Ectodermal cell (in vitro differentiated cells): ENCODE measurements around the gene CLBA1.

Experiments used
- H3K27ac ChIP-seq: 2 replicates; pipeline ENCODE4 v1.7.0; 2013; ENCODE audit warnings: mild to moderate bottlenecking, low read depth, low read length; ENCODE audit not compliant: insufficient read depth, poor library complexity, severe bottlenecking
- H3K27me3 ChIP-seq: 2 replicates; pipeline ENCODE4 v1.7.0; 2013; ENCODE audit warnings: mild to moderate bottlenecking, low read length; ENCODE audit not compliant: insufficient read depth, control insufficient read depth, poor library complexity, severe bottlenecking
- H3K36me3 ChIP-seq: one replicate; pipeline ENCODE4 v1.7.0; 2013; ENCODE audit warnings: low read length; ENCODE audit not compliant: control insufficient read depth, insufficient read depth
- H3K4me1 ChIP-seq: one replicate; pipeline ENCODE4 v1.7.0; 2013; ENCODE audit warnings: low read length; ENCODE audit not compliant: control insufficient read depth, insufficient read depth
- H3K4me3 ChIP-seq: 2 replicates; pipeline ENCODE4 v1.7.0; 2013; ENCODE audit warnings: low read depth, low read length, control low read depth; ENCODE audit not compliant: insufficient read depth
- H3K9me3 ChIP-seq: 2 replicates; pipeline ENCODE4 v1.7.0; 2013; ENCODE audit warnings: mild to moderate bottlenecking, low read length, moderate library complexity; ENCODE audit not compliant: control insufficient read depth
- WGBS, 2 experiments: methylation state at CpG; one replicate each; pipeline ENCODE4 v1.1.7; 2013; ENCODE audit warnings: missing lambda C conversion rate in 2 of 2; 5-methylcytosine and 5-hydroxymethylcytosine counted together

The CLBA1 gene

GRCh38 chr14:104957146-104958113 is 28.2 kb upstream of the CLBA1 start:
- H3K36me3 ChIP-seq: no peaks in the 10 kb centered on the region
- no peaks in the 10 kb centered on the region for H3K27me3 ChIP-seq
- WGBS, 2 experiments: 90 to 91% methylated on average over 25 of the region's 25 CpGs
- no peak overlapping the region for H3K27ac ChIP-seq
- no peak overlapping the region for H3K4me3 ChIP-seq
- H3K4me1 ChIP-seq: no peaks in the 10 kb centered on the region
- H3K9me3 ChIP-seq: no peaks in the 10 kb centered on the region

DNA sequence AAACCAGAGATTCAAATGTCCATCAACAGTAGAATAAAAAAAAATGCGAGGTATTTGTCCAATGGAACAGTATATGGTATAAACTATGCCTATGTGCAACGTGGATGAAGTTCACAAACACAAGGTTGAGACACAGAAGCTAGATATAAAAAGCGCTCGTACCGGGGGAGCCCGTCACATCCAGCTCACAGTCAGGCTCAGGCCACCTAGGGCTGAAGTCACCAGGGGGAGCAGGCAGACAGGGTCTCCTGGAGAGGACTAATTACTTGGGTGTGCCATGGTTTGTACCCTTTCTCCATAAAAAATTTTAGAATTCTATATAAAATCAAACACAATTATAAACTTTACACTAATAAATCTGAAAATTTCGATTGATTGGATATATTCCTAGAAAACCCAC is 21.0 kb upstream of the CLBA1 start:
- no peaks in the 10 kb centered on the region for H3K36me3 ChIP-seq
- H3K4me3 ChIP-seq: no peak overlapping the region
- H3K27me3 ChIP-seq: peaks cover 19% of the 10 kb centered on the region
- no peaks in the 10 kb centered on the region for H3K9me3 ChIP-seq
- no peak overlapping the region for H3K27ac ChIP-seq
- H3K4me1 ChIP-seq: peaks cover 21% of the 10 kb centered on the region
- 95 to 96% methylated on average over 7 of the region's 7 CpGs for WGBS, 2 experiments

GRCh38 chr14:104965561-104966231 is 19.9 kb upstream of the CLBA1 start:
- H3K27ac ChIP-seq: no peak overlapping the region
- H3K9me3 ChIP-seq: no peaks in the 10 kb centered on the region
- 93 to 94% methylated on average over 13 of the region's 13 CpGs for WGBS, 2 experiments
- H3K36me3 ChIP-seq: no peaks in the 10 kb centered on the region
- no peak overlapping the region for H3K4me3 ChIP-seq
- H3K27me3 ChIP-seq: peaks cover 19% of the 10 kb centered on the region
- H3K4me1 ChIP-seq: peaks cover 21% of the 10 kb centered on the region

GRCh38 chr14:104966261-104966865 is 19.2 kb upstream of the CLBA1 start:
- no peak overlapping the region for H3K27ac ChIP-seq

GRCh38 chr14:104966981-104967385 is 18.6 kb upstream of the CLBA1 start:
- Histone ChIP-seq H3K4me1 (peaks cover 21% of the 10 kb centered on the region), H3K4me3 (no peak overlapping the region), H3K36me3 (no peaks in the 10 kb centered on the region), H3K27me3 (peaks cover 19% of the 10 kb centered on the region), H3K27ac (no peak overlapping the region), H3K9me3 (no peaks in the 10 kb centered on the region)
- WGBS, 2 experiments: 69 to 70% methylated on average over 8 of the region's 8 CpGs

More at GRCh38 chr14:104966261-104966865, 19.2 kb upstream of the CLBA1 start:
- H3K9me3 ChIP-seq: no peaks in the 10 kb centered on the region
- 88 to 90% methylated on average over 9 of the region's 9 CpGs for WGBS, 2 experiments
- H3K4me1 ChIP-seq: peaks cover 21% of the 10 kb centered on the region
- peaks cover 19% of the 10 kb centered on the region for H3K27me3 ChIP-seq
- H3K36me3 ChIP-seq: no peaks in the 10 kb centered on the region
- H3K4me3 ChIP-seq: no peak overlapping the region

DNA sequence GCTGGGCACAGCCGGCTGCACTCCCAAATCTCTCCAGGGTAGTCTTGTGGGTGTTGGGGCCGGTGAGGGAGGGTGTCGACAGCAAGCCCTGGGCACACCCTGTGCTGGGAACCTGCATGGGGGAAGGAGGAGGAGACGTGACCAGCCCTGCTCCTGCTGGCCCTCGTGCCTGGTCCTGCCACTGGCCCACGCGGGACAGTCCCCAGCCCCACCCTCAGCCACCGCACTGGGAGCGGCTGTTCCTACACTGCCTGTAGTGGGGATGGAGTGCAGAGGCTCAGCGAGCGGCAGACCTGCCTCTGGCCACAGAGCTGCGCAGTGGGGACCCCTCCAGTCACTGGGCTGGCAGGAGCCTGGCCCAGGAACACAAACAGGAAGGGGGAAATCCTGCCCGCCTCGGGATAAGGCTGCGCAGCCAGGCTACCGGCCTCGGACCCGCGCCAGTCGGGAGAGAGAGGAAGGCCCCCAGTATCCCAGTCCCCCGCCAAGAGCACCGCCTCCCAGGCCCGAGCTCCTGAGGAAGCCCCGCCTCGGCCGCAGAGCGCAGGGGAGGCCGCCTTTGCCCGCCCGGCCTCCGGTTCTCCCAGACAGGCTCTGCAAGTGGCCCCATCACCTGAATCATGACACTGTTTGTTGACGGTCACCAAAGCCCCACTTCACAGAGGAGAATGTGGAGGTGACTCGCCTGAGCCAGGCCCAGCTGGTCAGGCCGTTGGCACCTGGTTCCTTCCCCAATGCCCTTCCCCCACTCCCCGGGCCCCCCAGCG is 18.0 kb upstream of the CLBA1 start:
- peak overlapping the region; percentile 22 for H3K4me3 ChIP-seq
- WGBS, 2 experiments: 7 to 9% methylated on average over 36 of the region's 36 CpGs

DNA sequence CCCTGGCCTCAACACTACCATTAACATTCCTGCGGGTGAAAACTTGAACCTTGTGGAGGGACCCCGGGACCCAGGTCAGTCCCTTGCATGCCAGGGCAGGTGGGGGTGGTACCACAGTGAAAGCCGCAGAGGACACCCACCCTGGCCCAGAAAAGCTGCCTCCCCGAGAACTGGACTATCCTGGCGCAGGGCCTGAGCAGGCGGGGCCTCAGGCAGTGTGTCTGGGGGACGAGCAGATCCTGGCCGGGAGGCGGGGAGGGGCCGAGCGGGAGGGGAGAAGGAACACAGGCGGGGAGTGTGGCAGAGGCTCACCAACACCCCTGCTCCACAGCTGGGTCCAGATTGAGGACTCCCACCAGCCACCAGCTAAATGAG is 17.4 kb upstream of the CLBA1 start:
- H3K27ac ChIP-seq: no peak overlapping the region
- H3K4me3 ChIP-seq: no peak overlapping the region
- H3K36me3 ChIP-seq: no peaks in the 10 kb centered on the region
- WGBS, 2 experiments: 20% methylated on average over 12 of the region's 12 CpGs
- H3K4me1 ChIP-seq: peaks cover 24% of the 10 kb centered on the region
- H3K9me3 ChIP-seq: no peaks in the 10 kb centered on the region
- peaks cover 19% of the 10 kb centered on the region for H3K27me3 ChIP-seq

More for the DNA sequence above, 18.0 kb upstream of the CLBA1 start:
- Histone ChIP-seq H3K27ac (no peak overlapping the region), H3K36me3 (no peaks in the 10 kb centered on the region), H3K27me3 (peaks cover 19% of the 10 kb centered on the region), H3K9me3 (no peaks in the 10 kb centered on the region), H3K4me1 (peaks cover 21% of the 10 kb centered on the region)

DNA sequence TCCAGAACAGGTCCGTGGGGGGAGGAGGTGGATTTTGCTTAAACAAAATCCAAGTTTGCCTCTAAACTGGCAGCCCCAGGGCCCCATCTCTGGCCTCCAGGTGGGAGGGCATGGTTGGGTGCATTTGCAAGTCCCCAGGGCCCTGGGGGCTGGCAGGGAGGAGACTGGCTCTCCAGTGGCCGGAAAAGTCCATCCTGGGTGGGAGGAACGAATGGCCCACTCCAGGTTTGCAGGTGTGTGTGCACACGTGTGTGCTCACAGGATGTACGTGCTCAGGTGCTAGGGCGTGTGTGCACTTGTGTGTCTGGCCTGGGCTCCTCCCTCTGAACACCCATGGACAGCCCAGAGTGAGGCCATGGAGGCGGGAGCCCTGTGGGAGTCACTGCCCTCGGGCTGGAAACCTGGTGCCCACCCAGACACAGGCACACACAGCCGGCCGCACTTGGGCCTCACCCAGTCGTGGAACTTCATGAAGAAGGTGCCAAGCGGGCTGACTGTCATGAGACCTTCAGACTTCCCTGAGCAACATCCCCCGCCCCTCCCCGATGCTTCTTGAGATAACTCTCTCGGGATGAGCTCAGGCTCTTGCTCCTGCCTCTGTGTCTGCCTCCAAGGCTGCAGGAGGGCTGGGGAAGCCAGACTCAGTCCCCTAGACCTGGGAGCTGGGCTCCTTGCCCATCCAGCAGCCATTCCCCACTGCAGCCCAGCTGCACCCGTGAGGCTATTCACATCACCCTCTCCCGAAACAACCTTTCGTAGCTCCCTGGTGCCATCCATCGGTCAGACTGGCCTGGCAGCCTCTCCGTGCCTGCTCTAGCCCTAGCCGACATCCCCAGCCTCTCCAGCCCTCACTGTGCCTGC is 16.8 kb upstream of the CLBA1 start:
- 74 to 77% methylated on average over 21 of the region's 21 CpGs for WGBS, 2 experiments
- H3K27me3 ChIP-seq: peaks cover 19% of the 10 kb centered on the region
- no peaks in the 10 kb centered on the region for H3K9me3 ChIP-seq
- no peak overlapping the region for H3K4me3 ChIP-seq
- no peaks in the 10 kb centered on the region for H3K36me3 ChIP-seq
- no peak overlapping the region for H3K27ac ChIP-seq
- peaks cover 27% of the 10 kb centered on the region for H3K4me1 ChIP-seq

DNA sequence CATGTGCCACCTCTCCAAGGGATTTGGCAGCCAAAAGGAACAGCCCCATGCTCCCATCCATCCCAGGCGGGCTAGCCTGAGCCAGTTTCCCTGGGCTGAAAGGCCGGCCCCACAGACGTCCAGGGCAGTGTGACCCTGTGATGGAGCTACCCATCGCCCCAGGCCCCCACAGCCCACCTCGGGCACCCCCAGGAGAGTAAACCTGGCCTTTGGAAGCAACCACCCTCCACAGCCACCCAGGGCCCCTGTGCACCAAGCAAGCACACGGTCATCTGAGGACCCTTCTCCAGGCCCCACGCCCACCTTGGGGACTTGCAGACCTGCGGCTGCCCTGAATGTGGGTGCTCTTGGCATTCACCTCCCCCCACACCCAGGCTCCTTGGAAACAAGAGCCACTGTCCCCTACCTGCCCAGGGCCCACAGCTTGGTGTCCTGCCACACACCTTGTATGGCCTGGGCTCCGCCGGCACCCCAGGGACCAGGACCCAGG is 15.8 kb upstream of the CLBA1 start:
- no peak overlapping the region for H3K27ac ChIP-seq
- no peaks in the 10 kb centered on the region for H3K9me3 ChIP-seq
- H3K4me3 ChIP-seq: no peak overlapping the region
- peaks cover 27% of the 10 kb centered on the region for H3K4me1 ChIP-seq
- H3K27me3 ChIP-seq: peaks cover 19% of the 10 kb centered on the region
- no peaks in the 10 kb centered on the region for H3K36me3 ChIP-seq
- 91 to 92% methylated on average over 10 of the region's 10 CpGs for WGBS, 2 experiments
